Measurements from ENCODE around the gene INPP5F. TPM values are rescaled to one million over a fixed set of nuclear protein-coding genes. Genes with fewer than 3 reads are reported as not detected.
A peak's percentile ranks its signal among the peaks of the same experiment; 100 is the strongest.

INPP5F gene
- total and polyA plus RNA-seq, 10 of the 15 experiments (the other 5 are each of a cell fraction or from before 2014, with no cell fraction given) = 6.0 to 49.3 (median 34.3) TPM

- Histone ChIP-seq H3K27ac (ENCODE audit: control insufficient read depth, insufficient read depth) (peak overlapping the region; percentile 83), H3K9me3 (replicated peaks; ENCODE audit: control insufficient read depth, insufficient read depth, low read length) (no peaks in the 10 kb centered on the region), H3K79me2 (ENCODE audit: control insufficient read depth, insufficient read depth, low read length) (peaks cover 43% of the 10 kb centered on the region), H2AFZ (ENCODE audit: control insufficient read depth, low read depth, low read length) (peak overlapping the region; percentile 96), H4K20me1 (ENCODE audit: control insufficient read depth, insufficient read depth) (no peaks in the 10 kb centered on the region), H3K4me1 (ENCODE audit: control insufficient read depth, insufficient read depth, low read length) (peaks cover 9% of the 10 kb centered on the region), H3K4me2 (ENCODE audit: control insufficient read depth, insufficient read depth) (peak overlapping the region; percentile 94), H3K9ac (ENCODE audit: control insufficient read depth, insufficient read depth, low read length) (peak overlapping the region; percentile 84), H3K27me3 (replicated peaks in 1 of 2; ENCODE audit: control insufficient read depth in 2 of 2, insufficient read depth in 2 of 2, low read length in 1 of 2) (no peaks in the 10 kb centered on the region), H3K4me3 (peak overlapping the region; percentile 85), H3K36me3 (ENCODE audit: control insufficient read depth in 2 of 2, insufficient read depth in 2 of 2, low read length in 1 of 2) (no peaks in the 10 kb centered on the region)
- POLR2A ChIA-PET = interaction anchor here (0.5 to 5.0 kb wide), 15 partner anchors 9 to 791 kb away, joined by 3 to 69 read pairs (median 4); partner anchors contain the start of genes INPP5F and SEC23IP
- WGBS (ENCODE audit: insufficient coverage, insufficient replicate concordance, low lambda C conversion rate, missing lambda C conversion rate) = 1% methylated on average over 75 of the region's 75 CpGs
- FAIRE-seq (peak; percentile 75), DNase-seq (ENCODE audit: low read depth, low spot score) (peak; percentile 49), ATAC-seq (peak; percentile 93)
- RAD21 ChIA-PET (ENCODE audit: unreplicated experiment) = interaction anchor here (0.8 to 5.5 kb wide), 12 partner anchors 10 to 464 kb away, joined by 3 to 54 read pairs (median 7); partner anchors contain the start of genes INPP5F and SEC23IP
- SMC1A ChIA-PET (ENCODE audit: uncharacterized antibody, unreplicated experiment) = interaction anchor here (0.6 to 2.4 kb wide), 10 partner anchors 10 to 464 kb away, joined by 3 to 11 read pairs (median 6); partner anchors contain the start of gene SEC23IP
- CTCF ChIA-PET = interaction anchor here (0.7 to 5.9 kb wide), 12 partner anchors 9 to 551 kb away, joined by 3 to 85 read pairs (median 4); partner anchors contain the start of gene SEC23IP
- intact Hi-C loops (cut with micrococcal nuclease; ENCODE audit: unreplicated experiment) (loop anchor here (1.0 to 5.0 kb wide), 2 partner anchors 19 to 276 kb away; partner anchors contain the start of genes SEC23IP and TIAL1), in situ Hi-C loops (cut with MboI) (no loop called here)
- BruUV-seq (replicated peaks) = TSS peak; percentile 92
- TF ChIP-seq HDGF (IDR thresholded peaks at IDR 0.05) (no peak), SUPT20H (IDR thresholded peaks at IDR 0.05; ENCODE audit: borderline replicate concordance, control insufficient read depth, low read depth, low read length) (no peak), KLF5 (IDR thresholded peaks at IDR 0.05; ENCODE audit: partially characterized antibody) (no peak), HSF1 (IDR thresholded peaks at IDR 0.05; ENCODE audit: low read depth, low read length) (no peak), ELK1 (IDR thresholded peaks at IDR 0.05; ENCODE audit: low read depth, low read length) (no peak), REST (IDR thresholded peaks at IDR 0.05; ENCODE audit: low read depth, low read length) (peak; percentile 38; the same call in 1 of the 2 replicates), BHLHE40 (IDR thresholded peaks at IDR 0.05; ENCODE audit: borderline replicate concordance in 1 of 2, low read depth in 2 of 2, low read length in 1 of 2) (peak; percentile 51 to 81; a peak in 3 of 4 replicates), BACH1 (IDR thresholded peaks at IDR 0.05; ENCODE audit: borderline replicate concordance) (no peak; the same call in 1 of the 2 replicates), GABPA (IDR thresholded peaks at IDR 0.05; ENCODE audit: low read depth) (no peak), NR2C2 (IDR thresholded peaks at IDR 0.05; ENCODE audit: borderline replicate concordance, control insufficient read depth, insufficient read length, low read depth) (no peak), CHD4 (IDR thresholded peaks at IDR 0.05) (no peak), SIN3A (IDR thresholded peaks at IDR 0.05; ENCODE audit: low read depth, low read length) (no peak), NKRF (conservative IDR thresholded peaks at IDR 0.05) (0 out of 2 replicates have a peak, but pooled peaks have one; percentile 22)
Measured at GRCh38 chr10:119872860-119873681, 147.2 kb downstream of the INPP5F start.
